Measurements from ENCODE around the gene TPRA1. TPM values are rescaled to one million over a fixed set of nuclear protein-coding genes. Genes with fewer than 3 reads are reported as not detected.

TPRA1 gene
- total and polyA plus RNA-seq, 12 donors = 13.5 to 65.6 (median 46.4) TPM

DNA sequence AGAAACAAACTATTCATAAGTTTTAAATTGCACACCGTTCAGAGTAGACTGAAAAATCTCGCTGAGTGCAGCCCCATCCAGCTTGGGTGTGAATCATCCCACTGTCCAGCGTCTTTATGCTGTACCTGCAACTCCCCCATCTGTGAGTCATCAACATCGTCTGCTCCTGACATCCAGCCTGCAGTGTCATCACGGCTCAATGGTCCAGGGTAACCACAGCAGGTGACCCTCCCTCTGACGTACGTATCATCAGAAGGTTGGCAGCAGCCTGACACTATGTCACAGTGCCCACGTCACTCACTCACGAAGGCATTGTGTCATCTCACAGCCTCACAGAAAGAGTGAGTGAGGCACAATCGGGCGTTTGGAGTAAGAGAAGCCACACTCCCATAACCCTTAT, 65.2 kb downstream of the TPRA1 start:
- H3K27ac ChIP-seq = no peak overlapping the region
- H3K4me3 ChIP-seq = no peak overlapping the region
- peak in 2 of 7 donors; percentile 56 to 88 for DNase-seq
- no peaks in the 10 kb centered on the region for H3K9me3 ChIP-seq (replicated peaks in 1 of 3)
- TF ChIP-seq POLR2A (IDR thresholded peaks at IDR 0.05) = no peak
- TF ChIP-seq, protein P1, sequence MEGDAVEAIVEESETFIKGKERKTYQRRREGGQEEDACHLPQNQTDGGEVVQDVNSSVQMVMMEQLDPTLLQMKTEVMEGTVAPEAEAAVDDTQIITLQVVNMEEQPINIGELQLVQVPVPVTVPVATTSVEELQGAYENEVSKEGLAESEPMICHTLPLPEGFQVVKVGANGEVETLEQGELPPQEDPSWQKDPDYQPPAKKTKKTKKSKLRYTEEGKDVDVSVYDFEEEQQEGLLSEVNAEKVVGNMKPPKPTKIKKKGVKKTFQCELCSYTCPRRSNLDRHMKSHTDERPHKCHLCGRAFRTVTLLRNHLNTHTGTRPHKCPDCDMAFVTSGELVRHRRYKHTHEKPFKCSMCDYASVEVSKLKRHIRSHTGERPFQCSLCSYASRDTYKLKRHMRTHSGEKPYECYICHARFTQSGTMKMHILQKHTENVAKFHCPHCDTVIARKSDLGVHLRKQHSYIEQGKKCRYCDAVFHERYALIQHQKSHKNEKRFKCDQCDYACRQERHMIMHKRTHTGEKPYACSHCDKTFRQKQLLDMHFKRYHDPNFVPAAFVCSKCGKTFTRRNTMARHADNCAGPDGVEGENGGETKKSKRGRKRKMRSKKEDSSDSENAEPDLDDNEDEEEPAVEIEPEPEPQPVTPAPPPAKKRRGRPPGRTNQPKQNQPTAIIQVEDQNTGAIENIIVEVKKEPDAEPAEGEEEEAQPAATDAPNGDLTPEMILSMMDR (IDR thresholded peaks at IDR 0.05) = no peak
- no peaks in the 10 kb centered on the region for H3K27me3 ChIP-seq
- intact Hi-C loops (cut with DNase I) = no loop called here
- H3K4me1 ChIP-seq (replicated peaks in 1 of 2) = no peaks in the 10 kb centered on the region
- H3K36me3 ChIP-seq (replicated peaks in 1 of 2) = no peaks in the 10 kb centered on the region
- WGBS, 4 donors = 35 to 52% (median 43%) methylated on average over 11 of the region's 11 CpGs

DNA sequence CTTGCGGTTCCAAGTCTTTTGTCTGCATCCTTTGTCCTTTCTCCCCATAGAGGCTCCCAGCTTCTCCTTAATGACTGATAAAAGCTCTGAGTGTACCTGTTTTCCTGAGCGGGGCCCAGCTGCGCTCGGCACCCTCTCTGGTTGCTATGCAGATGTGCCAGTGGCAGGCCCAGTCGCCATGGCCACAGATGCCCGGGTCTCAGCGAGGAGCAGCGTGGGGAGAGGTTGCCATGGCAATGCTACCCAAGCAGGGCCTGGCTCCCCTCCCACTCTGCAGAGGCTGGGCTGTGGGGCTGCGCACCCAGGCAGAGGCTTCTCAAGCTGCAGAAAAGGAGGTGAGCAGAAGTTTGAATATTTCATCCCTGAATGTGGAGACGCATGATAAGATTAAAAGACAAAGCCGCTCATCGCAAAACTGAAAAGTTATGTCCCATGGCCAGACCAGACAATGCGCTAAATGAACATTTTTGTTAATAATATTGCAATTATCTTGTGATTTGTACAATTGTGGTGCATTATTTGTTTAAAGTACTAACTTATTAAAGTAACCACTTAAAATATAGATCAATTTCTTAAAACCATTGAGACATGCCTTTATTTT, 66.1 kb downstream of the TPRA1 start:
- DNase-seq = peak in 1 of 7 donors; percentile 84
- Histone ChIP-seq H3K27me3 (no peaks in the 10 kb centered on the region), H3K4me1 (replicated peaks in 1 of 2) (no peaks in the 10 kb centered on the region), H3K4me3 (no peak overlapping the region), H3K9me3 (replicated peaks in 1 of 3) (no peaks in the 10 kb centered on the region), H3K27ac (no peak overlapping the region), H3K36me3 (replicated peaks in 1 of 2) (no peaks in the 10 kb centered on the region)
- intact Hi-C loops (cut with DNase I) = no loop called here
- 69 to 84% (median 78%) methylated on average over 7 to 13 of the region's 13 CpGs for WGBS, 4 donors
- TF ChIP-seq POLR2A (IDR thresholded peaks at IDR 0.05) = no peak
- TF ChIP-seq, protein P1 (IDR thresholded peaks at IDR 0.05) = no peak

Small RNA genes within 50 kb of the gene (microRNA-seq; reads per million reads assigned to microRNA genes)
- gene MIR6825 (0 to 0.57 (median 0.45) reads per million in 3 donors), gene MIR7976 (0.28 to 0.76 (median 0.45) reads per million in 3 donors)

Small RNA genes within 50 kb of the gene (small RNA-seq; reads per million reads assigned to genes)
- gene AC084035.1 = 0 reads per million in 2 donors
- 0 reads per million in 2 donors for gene MIR6825
- 0 to 0.24 reads per million in 2 donors for gene MIR7976

Other genes with a start within 250 kb of the TPRA1 start
- gene MCM2, start 7.7 kb upstream of the TPRA1 start, total RNA-seq = 10 to 100 TPM in 5 of 9 donors, 1 to 10 TPM in 4; 4.8 to 27.0 (median 10.1) TPM
- gene MCM2, start 7.7 kb upstream of the TPRA1 start, polyA plus RNA-seq = 1 to 10 TPM; 1.7 to 3.0 (median 2.5) TPM
- 10 to 100 TPM; 11.9 to 52.4 (median 24.3) TPM for gene PODXL2, start 38.5 kb upstream of the TPRA1 start, total RNA-seq
- 10 to 100 TPM; 17.0 to 28.7 (median 22.5) TPM for gene PODXL2, start 38.5 kb upstream of the TPRA1 start, polyA plus RNA-seq
- gene ABTB1, start 82.2 kb upstream of the TPRA1 start, total RNA-seq = 10 to 100 TPM in 8 of 9 donors, 1 to 10 TPM in 1; 3.1 to 68.0 (median 31.4) TPM
- gene ABTB1, start 82.2 kb upstream of the TPRA1 start, polyA plus RNA-seq = 10 to 100 TPM in 2 of 3 donors, 1 to 10 TPM in 1; 2.8 to 96.0 (median 62.1) TPM
- 10 to 100 TPM in 8 of 9 donors, 1 to 10 TPM in 1; 1.9 to 42.3 (median 35.1) TPM for gene MGLL, start 231.8 kb upstream of the TPRA1 start, total RNA-seq
- 10 to 100 TPM; 18.8 to 48.1 (median 19.7) TPM for gene MGLL, start 231.8 kb upstream of the TPRA1 start, polyA plus RNA-seq

Measured in adrenal gland (tissue), 12 donors.